Thymus (tissue), 11 donors: ENCODE results near the gene SOX6. TPM values are rescaled to one million over a fixed set of nuclear protein-coding genes. Genes with fewer than 3 reads are reported as not detected.
"Not testable (repeated sequence)": the region's sequence is repeated elsewhere in the genome, so short reads cannot be mapped to it uniquely, and the experiment has no call there.

Experiments used
- DNase-seq, 9 donors: peaks; one replicate each; pipeline ENCODE4 v3.0.0-alpha.2; 2013; ENCODE audit warnings: low spot score in 9 of 9, low read depth in 6 of 9, missing footprints in 1 of 9
- H3K27ac ChIP-seq, 2 donors: one replicate each; pipeline ENCODE4 v1.5.1; 2013; ENCODE audit warnings: control low read depth in 1 of 2, low read depth in 1 of 2, low read length in 1 of 2, mild to moderate bottlenecking in 1 of 2, moderate library complexity in 1 of 2
- H3K27me3 ChIP-seq, 2 donors: one replicate each; pipeline ENCODE4 v1.5.1; 2013; ENCODE audit warnings: low read length in 1 of 2; ENCODE audit not compliant: control insufficient read depth in 2 of 2, insufficient read depth in 1 of 2
- H3K36me3 ChIP-seq, 2 donors: one replicate each; pipeline ENCODE4 v1.5.1; 2013; ENCODE audit warnings: low read length in 1 of 2, mild to moderate bottlenecking in 1 of 2, moderate library complexity in 1 of 2; ENCODE audit not compliant: control insufficient read depth in 2 of 2, insufficient read depth in 2 of 2
- H3K4me1 ChIP-seq, 2 donors: one replicate each; pipeline ENCODE4 v1.5.1; 2013; ENCODE audit warnings: low read length in 2 of 2; ENCODE audit not compliant: control insufficient read depth in 2 of 2, insufficient read depth in 2 of 2
- H3K4me3 ChIP-seq, 2 donors: one replicate each; pipeline ENCODE4 v1.5.1; 2013; ENCODE audit warnings: low read length in 2 of 2, control low read depth in 1 of 2, mild to moderate bottlenecking in 1 of 2
- H3K9me3 ChIP-seq, 2 donors: one replicate each; pipeline ENCODE4 v1.5.1; 2013; ENCODE audit warnings: low read length in 1 of 2, mild to moderate bottlenecking in 1 of 2; ENCODE audit not compliant: control insufficient read depth in 2 of 2, insufficient read depth in 1 of 2
- WGBS: extraction: QIAGEN DNeasy Blood & Tissue Kit; methylation state at CpG from one replicate; pipeline ENCODE4 v1.1.7; 2013; 5-methylcytosine and 5-hydroxymethylcytosine counted together
- polyA plus RNA-seq: library from polyadenylated mRNA; stranded (reverse); fragments of 200-250 nt; gene quantifications from one replicate; pipeline ENCODE4 v1.2.3, GENCODE V29; 2013
- total RNA-seq: library from RNA; stranded (reverse); fragments of 120-200 nt; gene quantifications from one replicate; pipeline ENCODE4 v1.2.4, GENCODE V29; 2013
- donor health status: healthy.

The SOX6 gene
- total and polyA plus RNA-seq, 2 donors: 1.2 to 3.0 TPM

DNA sequence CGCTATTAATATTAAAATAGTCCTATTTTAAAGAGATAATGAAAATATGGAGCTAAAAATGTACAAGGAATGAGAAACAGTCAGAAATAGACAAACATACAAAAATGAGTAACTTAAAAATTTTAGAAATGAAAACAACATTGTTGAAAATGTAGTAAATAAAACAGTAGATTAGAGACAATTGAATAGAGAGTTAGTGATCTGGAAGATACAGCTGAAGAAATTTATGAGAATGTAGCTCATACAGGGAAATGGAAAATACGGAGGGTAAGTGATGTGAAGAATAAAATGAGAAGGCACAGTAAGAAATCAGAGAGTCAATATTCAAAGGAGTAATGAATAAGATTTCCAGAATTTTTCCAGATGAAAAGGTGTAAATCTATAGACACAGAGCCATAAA is 424.8 kb downstream of the SOX6 start:
- Histone ChIP-seq H3K36me3 (no peaks in the 10 kb centered on the region), H3K27me3 (no peaks in the 10 kb centered on the region), H3K9me3 (no peaks in the 10 kb centered on the region), H3K4me3 (no peak overlapping the region), H3K27ac (no peak overlapping the region), H3K4me1 (no peaks in the 10 kb centered on the region)
- DNase-seq: no peak
- 94% methylated on average over 2 of the region's 2 CpGs for WGBS

DNA sequence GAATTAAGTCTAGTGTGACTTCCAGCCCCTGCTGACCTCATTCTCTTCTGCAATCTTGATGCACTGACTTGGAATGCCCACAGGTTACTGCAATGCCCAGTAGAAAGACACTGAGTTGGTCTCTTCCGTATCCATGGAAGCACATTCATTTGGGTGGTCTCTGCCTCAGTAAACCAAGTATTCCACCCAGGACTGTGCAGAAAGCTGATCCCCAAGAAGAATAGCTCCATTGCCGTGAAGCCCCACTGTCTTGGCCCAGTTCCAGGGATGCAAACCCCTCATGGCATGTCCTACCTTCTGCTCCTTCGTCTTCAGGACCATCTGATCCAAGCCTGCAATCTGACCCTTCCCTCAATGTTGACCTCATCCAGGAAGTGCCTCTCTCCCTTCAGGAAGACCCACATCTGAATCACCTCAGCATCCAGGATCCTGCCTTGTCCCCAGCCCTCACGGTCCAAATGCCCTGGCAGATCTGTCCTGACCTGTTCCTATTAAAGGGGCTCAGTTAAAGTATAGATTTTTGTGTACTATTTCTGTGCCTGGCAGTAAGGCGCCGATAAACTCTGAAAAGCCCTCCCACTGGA is 425.8 kb downstream of the SOX6 start:
- no peak overlapping the region for H3K27ac ChIP-seq
- no peak overlapping the region for H3K4me3 ChIP-seq
- H3K27me3 ChIP-seq: no peaks in the 10 kb centered on the region
- H3K9me3 ChIP-seq: no peaks in the 10 kb centered on the region
- no peaks in the 10 kb centered on the region for H3K4me1 ChIP-seq
- DNase-seq: no peak
- no peaks in the 10 kb centered on the region for H3K36me3 ChIP-seq
- 85% methylated on average over 6 of the region's 6 CpGs for WGBS

DNA sequence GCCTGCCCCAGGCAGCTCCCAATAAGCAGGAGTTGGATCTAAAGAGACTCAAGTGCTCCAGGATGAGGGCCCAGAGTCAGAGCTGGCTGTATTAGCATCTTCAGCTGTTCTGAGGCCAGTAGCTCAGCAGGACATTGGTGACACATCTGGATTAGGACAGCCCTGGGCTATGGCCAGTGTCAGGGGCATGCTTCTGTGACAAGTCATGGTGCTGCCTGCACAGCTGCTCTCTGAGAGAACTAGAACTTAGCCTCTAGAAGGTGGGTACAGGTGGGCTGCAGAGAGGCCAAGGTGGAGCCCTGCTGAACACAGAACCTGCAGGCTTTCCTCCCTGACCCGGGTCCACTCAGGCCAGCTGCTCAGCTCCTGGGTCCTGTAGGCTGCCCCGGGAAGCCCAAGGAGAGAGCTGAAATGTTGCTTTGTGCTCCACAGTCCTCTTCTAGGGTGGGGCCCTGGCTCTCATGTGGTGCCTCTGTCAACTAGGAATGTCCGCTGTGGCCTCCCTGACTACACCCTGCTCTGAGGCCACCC is 426.9 kb downstream of the SOX6 start:
- DNase-seq: no peak
- Histone ChIP-seq H3K27ac (no peak overlapping the region), H3K9me3 (no peaks in the 10 kb centered on the region), H3K4me3 (no peak overlapping the region), H3K36me3 (no peaks in the 10 kb centered on the region), H3K4me1 (no peaks in the 10 kb centered on the region), H3K27me3 (no peaks in the 10 kb centered on the region)
- WGBS: 98% methylated on average over 3 of the region's 3 CpGs

DNA sequence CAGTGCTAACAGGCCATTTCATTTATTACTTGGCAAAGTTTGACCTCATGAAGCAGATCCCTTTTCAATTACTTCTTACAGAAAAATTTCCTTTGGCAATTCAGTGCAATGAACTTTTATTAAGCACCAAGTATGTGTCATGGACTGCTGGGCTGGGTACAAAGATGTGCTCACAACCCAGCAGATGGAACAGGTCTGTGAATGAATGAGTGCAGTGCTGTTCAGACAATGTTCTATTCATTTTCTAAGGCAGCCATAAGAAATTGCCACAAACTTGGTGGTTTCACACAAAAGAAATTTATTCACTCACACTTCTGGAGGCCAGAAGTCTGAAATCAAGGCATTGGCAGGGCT is 428.5 kb downstream of the SOX6 start:
- no peaks in the 10 kb centered on the region for H3K9me3 ChIP-seq
- H3K27me3 ChIP-seq: no peaks in the 10 kb centered on the region
- H3K36me3 ChIP-seq: no peaks in the 10 kb centered on the region
- H3K27ac ChIP-seq: no peak overlapping the region
- H3K4me3 ChIP-seq: no peak overlapping the region
- no peak for DNase-seq
- H3K4me1 ChIP-seq: no peaks in the 10 kb centered on the region

DNA sequence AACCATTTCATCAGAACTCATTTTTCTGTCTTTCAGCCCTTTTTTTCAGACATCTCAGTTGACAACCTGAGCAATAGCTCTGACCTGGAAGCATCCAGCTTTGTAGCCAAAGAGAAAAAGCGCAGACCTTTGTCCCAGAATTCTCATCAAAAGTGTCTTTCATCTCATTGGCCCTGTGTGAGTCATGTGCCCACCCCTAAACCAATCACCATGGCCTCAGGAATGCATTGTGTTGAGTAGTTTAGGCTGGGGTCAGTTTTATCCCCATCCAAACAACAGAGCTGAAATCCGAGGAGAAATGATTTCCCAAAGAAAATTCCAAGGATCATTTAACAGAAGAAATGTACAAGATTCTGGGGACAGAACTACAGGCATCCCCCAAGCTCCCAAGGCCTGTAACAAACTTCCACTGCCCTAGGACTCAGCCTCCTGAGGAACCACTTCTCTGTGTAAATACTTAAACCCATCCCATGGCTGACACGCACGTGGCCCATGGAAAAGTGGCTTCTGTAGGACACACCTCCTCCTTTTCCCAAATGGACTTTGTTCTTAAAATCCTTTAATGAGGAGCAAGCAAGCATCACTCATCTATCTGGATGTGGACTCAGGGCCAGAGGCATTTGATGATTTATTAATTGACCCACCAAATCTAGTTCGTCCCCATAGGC is 429.0 kb downstream of the SOX6 start:
- H3K4me1 ChIP-seq: no peaks in the 10 kb centered on the region
- DNase-seq: no peak
- H3K36me3 ChIP-seq: no peaks in the 10 kb centered on the region
- no peaks in the 10 kb centered on the region for H3K9me3 ChIP-seq
- WGBS: 92% methylated on average over 5 of the region's 5 CpGs
- H3K4me3 ChIP-seq: no peak overlapping the region
- no peaks in the 10 kb centered on the region for H3K27me3 ChIP-seq
- H3K27ac ChIP-seq: no peak overlapping the region

DNA sequence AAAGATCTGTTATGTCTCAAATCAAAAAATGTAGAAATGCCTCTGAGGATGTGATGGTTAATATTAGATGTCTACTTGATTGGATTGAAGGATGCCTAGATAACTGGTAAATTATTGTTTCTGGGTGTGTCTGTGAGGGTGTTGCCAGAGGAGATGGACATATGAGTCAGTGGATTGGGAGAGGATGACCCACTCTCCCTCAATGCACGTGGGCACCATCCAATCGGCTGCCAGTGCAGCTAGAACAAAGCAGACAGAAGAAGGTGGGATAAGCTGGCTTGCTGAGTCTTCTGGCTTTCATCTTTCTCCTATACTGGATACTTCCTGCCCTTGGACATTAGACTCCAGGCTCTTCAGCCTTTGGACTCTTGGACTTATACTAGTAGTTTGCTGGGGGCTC is 430.3 kb downstream of the SOX6 start:
- no peaks in the 10 kb centered on the region for H3K27me3 ChIP-seq
- no peak overlapping the region for H3K4me3 ChIP-seq
- no peaks in the 10 kb centered on the region for H3K4me1 ChIP-seq
- no peaks in the 10 kb centered on the region for H3K9me3 ChIP-seq
- H3K36me3 ChIP-seq: no peaks in the 10 kb centered on the region
- DNase-seq: no peak
- 95% methylated on average over 2 of the region's 2 CpGs for WGBS
- H3K27ac ChIP-seq: no peak overlapping the region

DNA sequence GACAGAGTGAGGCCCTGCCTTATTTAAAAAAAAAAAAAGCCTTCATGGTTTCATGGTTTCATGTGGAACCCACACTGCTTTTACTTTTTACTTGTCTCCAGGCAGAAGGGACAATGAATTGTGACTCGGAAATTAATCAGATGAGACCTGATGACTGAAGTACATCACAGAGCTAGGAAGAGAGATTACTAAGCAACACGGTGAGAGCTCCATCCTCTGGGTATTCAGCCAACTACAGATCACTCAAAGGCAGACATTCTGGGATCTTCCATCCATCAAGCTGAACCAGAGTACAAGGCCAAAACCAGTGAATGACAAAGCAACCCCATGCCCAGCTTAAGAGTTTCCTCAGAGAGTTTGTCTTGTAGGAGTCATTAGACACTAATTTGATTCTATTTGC is 433.2 kb downstream of the SOX6 start:
- DNase-seq: no peak
- WGBS: 87% methylated on average over 2 of the region's 2 CpGs
- H3K9me3 ChIP-seq: no peaks in the 10 kb centered on the region
- no peak overlapping the region for H3K4me3 ChIP-seq
- no peaks in the 10 kb centered on the region for H3K27me3 ChIP-seq
- no peak overlapping the region for H3K27ac ChIP-seq
- H3K4me1 ChIP-seq: no peaks in the 10 kb centered on the region
- H3K36me3 ChIP-seq: no peaks in the 10 kb centered on the region

DNA sequence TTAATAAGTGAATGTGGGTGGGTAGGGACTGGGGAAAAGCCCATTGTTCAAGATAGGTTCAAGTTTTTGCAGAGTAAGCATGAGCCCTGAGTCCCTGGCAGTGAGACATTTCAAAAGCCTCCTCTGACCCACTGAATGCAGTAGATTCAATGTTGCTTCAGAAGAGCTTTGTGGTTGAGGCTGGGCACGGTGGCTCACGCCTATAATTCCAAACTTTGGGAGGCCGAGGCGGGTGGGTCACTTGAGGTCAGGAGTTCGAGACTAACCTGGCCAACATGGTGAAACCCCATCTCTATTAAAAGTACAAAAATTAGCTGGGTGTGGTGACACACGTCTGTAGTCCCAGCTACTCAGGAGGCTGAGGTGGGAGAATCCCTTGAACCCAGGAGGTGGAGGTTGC is 433.6 kb downstream of the SOX6 start:
- not testable (repeated sequence) for H3K27me3 ChIP-seq, H3K4me3 ChIP-seq, H3K27ac ChIP-seq, DNase-seq, H3K4me1 ChIP-seq, H3K9me3 ChIP-seq, H3K36me3 ChIP-seq
- WGBS: 95% methylated on average over 6 of the region's 6 CpGs

DNA sequence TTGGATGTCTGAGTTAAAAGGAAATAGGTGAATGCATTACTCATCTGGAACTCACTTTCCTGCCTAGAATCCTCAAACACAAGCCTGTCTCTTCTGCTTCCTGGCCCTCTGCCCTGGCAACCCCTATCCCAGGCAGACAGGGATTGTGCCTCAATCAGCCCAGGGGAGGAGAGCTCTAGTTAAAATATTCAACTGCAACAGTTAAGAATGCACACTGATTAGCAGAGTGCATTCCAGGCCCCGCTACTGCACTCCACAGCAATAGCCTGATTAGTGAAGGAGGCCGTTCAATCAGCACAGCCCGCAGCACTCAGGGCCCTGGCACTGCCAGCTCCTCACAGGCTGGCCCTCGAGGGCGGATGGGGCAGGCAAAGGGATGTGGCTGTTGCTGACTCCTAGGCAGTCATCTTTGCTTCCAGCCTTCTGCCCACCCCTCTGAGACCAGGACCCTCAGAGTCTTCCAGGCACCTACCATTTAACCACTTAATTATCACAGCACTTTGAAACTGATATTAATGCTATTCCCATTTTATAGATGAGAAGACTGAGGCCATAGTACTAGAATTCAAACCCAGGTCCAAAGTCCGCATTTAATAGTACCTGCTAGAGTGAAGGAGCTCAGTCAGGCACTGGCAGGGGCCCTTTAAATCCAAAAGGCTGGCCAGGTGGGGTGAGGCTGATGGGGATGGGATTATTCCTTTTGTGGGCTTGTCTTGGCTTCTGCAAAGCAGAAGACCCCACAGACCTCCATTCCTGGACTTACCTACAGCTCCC is 435.3 kb downstream of the SOX6 start:
- H3K27me3 ChIP-seq: no peaks in the 10 kb centered on the region
- H3K9me3 ChIP-seq: no peaks in the 10 kb centered on the region
- H3K27ac ChIP-seq: no peak overlapping the region
- WGBS: 95% methylated on average over 6 of the region's 6 CpGs
- H3K4me3 ChIP-seq: no peak overlapping the region
- H3K36me3 ChIP-seq: no peaks in the 10 kb centered on the region
- no peaks in the 10 kb centered on the region for H3K4me1 ChIP-seq
- DNase-seq: no peak
